Stimulated activated CD4-positive, alpha-beta T cell treated with anti-CD3 and anti-CD28 coated beads, Interleukin-2, amount 100 ng/mL, for 4 hours (primary cell): ENCODE measurements around the gene FAM135A.
"Not testable (repeated sequence)": the region's sequence is repeated elsewhere in the genome, so short reads cannot be mapped to it uniquely, and the experiment has no call there.

Source experiments
- DNase-seq: peaks from one replicate; pipeline ENCODE4 v3.0.0-alpha.2; 2020; ENCODE audit warnings: low read depth

FAM135A gene

GRCh38 chr6:70547313-70547712 lies 134.0 kb downstream of the FAM135A start:
- DNase-seq = no peak

- no peak for DNase-seq
Measured at GRCh38 chr6:70547905-70548304, 134.6 kb downstream of the FAM135A start.

- DNase-seq = no peak
Measured at GRCh38 chr6:70549327-70549726, 136.0 kb downstream of the FAM135A start.

GRCh38 chr6:70551566-70551965 lies 138.3 kb downstream of the FAM135A start:
- DNase-seq = no peak

- not testable (repeated sequence) for DNase-seq
Measured at GRCh38 chr6:70552286-70552940, 139.1 kb downstream of the FAM135A start.

- no peak for DNase-seq
Measured at GRCh38 chr6:70552974-70553373, 139.7 kb downstream of the FAM135A start.

GRCh38 chr6:70557998-70558397 lies 144.7 kb downstream of the FAM135A start:
- no peak for DNase-seq

- DNase-seq = not testable (repeated sequence)
Measured at GRCh38 chr6:70562401-70562800, 149.1 kb downstream of the FAM135A start.

GRCh38 chr6:70563530-70563929 lies 150.2 kb downstream of the FAM135A start:
- DNase-seq = no peak

GRCh38 chr6:70566751-70567382 lies 153.6 kb downstream of the FAM135A start, which contains the start of gene SDHAF4:
Gene SDHAF4 (plus strand): TSS chr6:70566930. CDS start chr6:70566941, 11 bp downstream.
- peak; percentile 92 for DNase-seq

GRCh38 chr6:70574643-70575042 lies 161.3 kb downstream of the FAM135A start:
- no peak for DNase-seq

- no peak for DNase-seq
Measured at GRCh38 chr6:70575899-70576495, 162.7 kb downstream of the FAM135A start.

- no peak for DNase-seq
Measured at GRCh38 chr6:70586114-70586513, 172.8 kb downstream of the FAM135A start.

GRCh38 chr6:70590400-70590799 lies 177.1 kb downstream of the FAM135A start:
- no peak for DNase-seq

GRCh38 chr6:70592391-70593117 lies 179.2 kb downstream of the FAM135A start:
- DNase-seq = no peak

- no peak for DNase-seq
Measured at GRCh38 chr6:70593118-70593486, 179.8 kb downstream of the FAM135A start.

GRCh38 chr6:70599187-70599586 lies 185.9 kb downstream of the FAM135A start:
- DNase-seq = no peak

- no peak for DNase-seq
Measured at GRCh38 chr6:70601014-70601413, 187.7 kb downstream of the FAM135A start.

GRCh38 chr6:70604254-70604653 lies 190.9 kb downstream of the FAM135A start:
- no peak for DNase-seq

GRCh38 chr6:70607371-70607770 lies 194.1 kb downstream of the FAM135A start:
- DNase-seq = not testable (repeated sequence)

GRCh38 chr6:70609181-70609580 lies 195.9 kb downstream of the FAM135A start:
- not testable (repeated sequence) for DNase-seq
